Kidney tubule cell (primary cell): ENCODE results near the gene ISLR.

ENCODE experiments used
- DNase-seq: peaks from one replicate; pipeline ENCODE4 v3.0.0-alpha.2; 2018; ENCODE audit warnings: low spot score

Gene ISLR

GRCh38 chr15:74212494-74212893 is 39.0 kb downstream of the ISLR start:
- no peak for DNase-seq

- no peak for DNase-seq
Observed at GRCh38 chr15:74213858-74214284, 40.4 kb downstream of the ISLR start.

GRCh38 chr15:74214324-74215021 is 41.0 kb downstream of the ISLR start:
- no peak for DNase-seq

- DNase-seq: no peak
Observed at GRCh38 chr15:74215958-74216357, 42.4 kb downstream of the ISLR start.

- DNase-seq: no peak
Observed at GRCh38 chr15:74216949-74217348, 43.4 kb downstream of the ISLR start.

- DNase-seq: no peak
Observed at GRCh38 chr15:74217907-74218885, 44.7 kb downstream of the ISLR start.

- DNase-seq: no peak
Observed at GRCh38 chr15:74220475-74221248, 47.2 kb downstream of the ISLR start.

GRCh38 chr15:74221399-74222239 is 48.1 kb downstream of the ISLR start:
- no peak for DNase-seq

GRCh38 chr15:74222240-74223119 is 49.0 kb downstream of the ISLR start:
- DNase-seq: no peak

GRCh38 chr15:74225928-74226327 is 52.4 kb downstream of the ISLR start:
- no peak for DNase-seq
